ENCODE data around the gene XAGE2.

GRCh38 chrX:52349681-52350080 lies 19.1 kb upstream of the XAGE2 start:
- TF ChIP-seq, protein P1, sequence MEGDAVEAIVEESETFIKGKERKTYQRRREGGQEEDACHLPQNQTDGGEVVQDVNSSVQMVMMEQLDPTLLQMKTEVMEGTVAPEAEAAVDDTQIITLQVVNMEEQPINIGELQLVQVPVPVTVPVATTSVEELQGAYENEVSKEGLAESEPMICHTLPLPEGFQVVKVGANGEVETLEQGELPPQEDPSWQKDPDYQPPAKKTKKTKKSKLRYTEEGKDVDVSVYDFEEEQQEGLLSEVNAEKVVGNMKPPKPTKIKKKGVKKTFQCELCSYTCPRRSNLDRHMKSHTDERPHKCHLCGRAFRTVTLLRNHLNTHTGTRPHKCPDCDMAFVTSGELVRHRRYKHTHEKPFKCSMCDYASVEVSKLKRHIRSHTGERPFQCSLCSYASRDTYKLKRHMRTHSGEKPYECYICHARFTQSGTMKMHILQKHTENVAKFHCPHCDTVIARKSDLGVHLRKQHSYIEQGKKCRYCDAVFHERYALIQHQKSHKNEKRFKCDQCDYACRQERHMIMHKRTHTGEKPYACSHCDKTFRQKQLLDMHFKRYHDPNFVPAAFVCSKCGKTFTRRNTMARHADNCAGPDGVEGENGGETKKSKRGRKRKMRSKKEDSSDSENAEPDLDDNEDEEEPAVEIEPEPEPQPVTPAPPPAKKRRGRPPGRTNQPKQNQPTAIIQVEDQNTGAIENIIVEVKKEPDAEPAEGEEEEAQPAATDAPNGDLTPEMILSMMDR (IDR thresholded peaks at IDR 0.05): no peak
- TF ChIP-seq POLR2A (IDR thresholded peaks at IDR 0.05): no peak

All from tibial nerve (tissue), 3 donors.